Small intestine (tissue), 7 donors: Measurements from ENCODE around the gene DOHH. TPM values are rescaled to one million over a fixed set of nuclear protein-coding genes. Genes with fewer than 3 reads are reported as not detected.

Experiments used
- DNase-seq, 2 donors: peaks; one replicate each; pipeline versions ENCODE4 v3.0.0 to v3.0.0-alpha.2; 2013
- FAIRE-seq: peaks from 2 replicates; lab custom pipeline; 2012; peaks lifted over from hg19 to GRCh38; lab: Jason Lieb, UNC
- H3K27ac ChIP-seq, 3 donors: one replicate each; pipeline ENCODE4 v1.5.1; 2013; ENCODE audit warnings: low read length in 2 of 3, mild to moderate bottlenecking in 2 of 3, control low read depth in 1 of 3, inconsistent platforms in 1 of 3, low read depth in 1 of 3, moderate library complexity in 1 of 3
- H3K27me3 ChIP-seq, 3 donors: one replicate each; pipeline ENCODE4 v1.6.1; 2013; ENCODE audit warnings: low read length in 3 of 3, inconsistent platforms in 1 of 3; ENCODE audit not compliant: control insufficient read depth in 3 of 3, insufficient read depth in 3 of 3
- H3K36me3 ChIP-seq, 3 donors: one replicate each; pipeline ENCODE4 v1.6.1; 2013; ENCODE audit warnings: low read length in 3 of 3, inconsistent platforms in 1 of 3, low read depth in 1 of 3, mild to moderate bottlenecking in 1 of 3, moderate library complexity in 1 of 3; ENCODE audit not compliant: control insufficient read depth in 3 of 3, insufficient read depth in 2 of 3
- H3K4me1 ChIP-seq, 3 donors: one replicate each; pipeline ENCODE4 v1.6.1; 2013; ENCODE audit warnings: low read length in 2 of 3, inconsistent platforms in 1 of 3, low read depth in 1 of 3, mild to moderate bottlenecking in 1 of 3, moderate library complexity in 1 of 3; ENCODE audit not compliant: control insufficient read depth in 3 of 3, insufficient read depth in 2 of 3
- H3K4me3 ChIP-seq, 3 donors: one replicate each; pipeline ENCODE4 v1.5.1; 2013; ENCODE audit warnings: low read length in 3 of 3, control low read depth in 1 of 3, inconsistent platforms in 1 of 3, low read depth in 1 of 3, mild to moderate bottlenecking in 1 of 3, moderate library complexity in 1 of 3
- H3K9me3 ChIP-seq, 2 donors: one replicate each; pipeline ENCODE4 v1.6.1; 2013; ENCODE audit warnings: low read depth in 1 of 2, low read length in 1 of 2; ENCODE audit not compliant: control insufficient read depth in 2 of 2, insufficient read depth in 1 of 2
- WGBS, 3 donors: extraction: QIAGEN DNeasy Blood & Tissue Kit; methylation state at CpG; one replicate each; pipeline ENCODE4 v1.1.7; 2013; 5-methylcytosine and 5-hydroxymethylcytosine counted together
- polyA plus RNA-seq, 4 donors: library from polyadenylated mRNA; stranded (reverse) in 3 of 4; unstranded in 1 of 4; fragments of 200-250 nt in 3 of 4; fragments of 120-200 nt in 1 of 4; gene quantifications; one replicate each; pipeline versions ENCODE4 v1.2.1 to v1.2.3, GENCODE V29; 2013
- donor health status: healthy with polysubstance abuse.
- donor health status: control.
- donor health status: control.
- donor health status: Bipolar disorder and iron deficiency.
- donor health status: healthy.

DOHH gene
- polyA plus RNA-seq, 4 donors = 5.4 to 18.4 (median 8.4) TPM

- Histone ChIP-seq H3K27ac (no peak overlapping the region), H3K36me3 (peaks cover 11 to 77% (median 20%) of the 10 kb centered on the region in 3 donors), H3K4me1 (peaks cover 0 to 7% (median 0%) of the 10 kb centered on the region in 3 donors), H3K9me3 (no peaks in the 10 kb centered on the region), H3K4me3 (no peak overlapping the region), H3K27me3 (no peaks in the 10 kb centered on the region)
- DNase-seq = no peak
- no peak for FAIRE-seq
- 93 to 95% (median 93%) methylated on average over 16 to 20 of the region's 20 CpGs for WGBS, 3 donors
These were observed 24.5 kb upstream of the DOHH start for GRCh38 chr19:3524904-3525451.

GRCh38 chr19:3524078-3524842, 23.8 kb upstream of the DOHH start:
- no peak overlapping the region for H3K4me3 ChIP-seq
- WGBS, 3 donors = 94 to 95% (median 94%) methylated on average over 33 of the region's 33 CpGs
- H3K4me1 ChIP-seq = peaks cover 0 to 12% (median 0%) of the 10 kb centered on the region in 3 donors
- H3K27ac ChIP-seq = no peak overlapping the region
- FAIRE-seq (no peak), DNase-seq (no peak)
- no peaks in the 10 kb centered on the region for H3K9me3 ChIP-seq
- H3K36me3 ChIP-seq = peaks cover 11 to 84% (median 20%) of the 10 kb centered on the region in 3 donors
- no peaks in the 10 kb centered on the region for H3K27me3 ChIP-seq

GRCh38 chr19:3523361-3524077, 23.0 kb upstream of the DOHH start:
- no peak overlapping the region for H3K4me3 ChIP-seq
- peaks cover 0 to 12% (median 0%) of the 10 kb centered on the region in 3 donors for H3K4me1 ChIP-seq
- H3K27ac ChIP-seq = no peak overlapping the region
- DNase-seq (no peak), FAIRE-seq (no peak)
- peaks cover 13 to 89% (median 20%) of the 10 kb centered on the region in 3 donors for H3K36me3 ChIP-seq
- H3K9me3 ChIP-seq = no peaks in the 10 kb centered on the region
- H3K27me3 ChIP-seq = no peaks in the 10 kb centered on the region
- 92 to 94% (median 93%) methylated on average over 21 of the region's 21 CpGs for WGBS, 3 donors

- no peak for DNase-seq
- peaks cover 13 to 86% (median 17%) of the 10 kb centered on the region in 3 donors for H3K36me3 ChIP-seq
These were observed 22.2 kb upstream of the DOHH start for GRCh38 chr19:3522421-3523360.

GRCh38 chr19:3521104-3521445, 20.6 kb upstream of the DOHH start:
- FAIRE-seq (no peak), DNase-seq (no peak)
- Histone ChIP-seq H3K4me3 (no peak overlapping the region), H3K4me1 (peaks cover 0 to 12% (median 0%) of the 10 kb centered on the region in 3 donors), H3K36me3 (peaks cover 6 to 81% (median 7%) of the 10 kb centered on the region in 3 donors), H3K27me3 (no peaks in the 10 kb centered on the region), H3K27ac (peak overlapping the region; percentile 13 to 63 (median 38)), H3K9me3 (no peaks in the 10 kb centered on the region)
- 44 to 74% (median 52%) methylated on average over 7 of the region's 7 CpGs for WGBS, 3 donors

More at GRCh38 chr19:3522421-3523360, 22.2 kb upstream of the DOHH start:
- Histone ChIP-seq H3K27me3 (no peaks in the 10 kb centered on the region), H3K4me1 (peaks cover 0 to 12% (median 0%) of the 10 kb centered on the region in 3 donors), H3K4me3 (no peak overlapping the region), H3K27ac (no peak overlapping the region), H3K9me3 (no peaks in the 10 kb centered on the region)
- whole genome bisulfite sequencing, 3 donors = 93 to 96% (median 95%) methylated on average over 38 to 40 of the region's 40 CpGs
- FAIRE-seq = no peak

- peaks cover 5 to 80% (median 7%) of the 10 kb centered on the region in 3 donors for H3K36me3 ChIP-seq
- WGBS, 3 donors = 36 to 74% (median 53%) methylated on average over 35 to 37 of the region's 37 CpGs
- no peak overlapping the region for H3K4me3 ChIP-seq
- peaks cover 0 to 12% (median 0%) of the 10 kb centered on the region in 3 donors for H3K4me1 ChIP-seq
- H3K27ac ChIP-seq = peak overlapping the region; percentile 15 to 63 (median 38)
- H3K9me3 ChIP-seq = no peaks in the 10 kb centered on the region
- FAIRE-seq (no peak), DNase-seq (peak; percentile 59 to 93)
- no peaks in the 10 kb centered on the region for H3K27me3 ChIP-seq
These were observed 20.0 kb upstream of the DOHH start for GRCh38 chr19:3520166-3521103.

GRCh38 chr19:3519126-3519525, 18.7 kb upstream of the DOHH start:
- H3K27ac ChIP-seq = no peak overlapping the region
- no peak for FAIRE-seq
- 87 to 94% (median 93%) methylated on average over 15 to 18 of the region's 18 CpGs for WGBS, 3 donors
- DNase-seq = no peak
- H3K36me3 ChIP-seq = peaks cover 4 to 81% (median 5%) of the 10 kb centered on the region in 3 donors
- H3K9me3 ChIP-seq = no peaks in the 10 kb centered on the region
- H3K4me1 ChIP-seq = peaks cover 0 to 12% (median 0%) of the 10 kb centered on the region in 3 donors
- H3K4me3 ChIP-seq = no peak overlapping the region
- H3K27me3 ChIP-seq = no peaks in the 10 kb centered on the region
